ELF-1 (cell line): Measurements from ENCODE around the gene GALNT15.

Experiments used
- DNase-seq: peaks from one replicate; pipeline ENCODE4 v3.0.0-alpha.2; 2016; ENCODE audit warnings: low read depth, low spot score

GALNT15 gene

GRCh38 chr3:16280671-16281070 lies 106.2 kb downstream of the GALNT15 start:
- DNase-seq, result no peak
